ENCODE results near the gene SNTG2.

Gene SNTG2

GRCh38 chr2:1137913-1138391 lies 187.3 kb downstream of the SNTG2 start:
- no peak for DNase-seq

GRCh38 chr2:1140389-1141003 lies 189.8 kb downstream of the SNTG2 start:
- peak in 4 of 51 donors; percentile 4 to 32 (median 15) for DNase-seq

- no peak for DNase-seq
Observed at GRCh38 chr2:1141079-1141478, 190.4 kb downstream of the SNTG2 start.

GRCh38 chr2:1143129-1143528 lies 192.5 kb downstream of the SNTG2 start:
- no peak for DNase-seq

- no peak for DNase-seq
Observed at GRCh38 chr2:1147873-1148612, 197.4 kb downstream of the SNTG2 start.

GRCh38 chr2:1150724-1151511 lies 200.3 kb downstream of the SNTG2 start:
- no peak for DNase-seq

- DNase-seq: no peak
Observed at GRCh38 chr2:1152375-1152774, 201.7 kb downstream of the SNTG2 start.

GRCh38 chr2:1153920-1154319 lies 203.3 kb downstream of the SNTG2 start:
- DNase-seq: no peak

GRCh38 chr2:1154710-1155594 lies 204.3 kb downstream of the SNTG2 start:
- DNase-seq: no peak

GRCh38 chr2:1156059-1156458 lies 205.4 kb downstream of the SNTG2 start:
- DNase-seq: no peak

GRCh38 chr2:1156531-1156930 lies 205.9 kb downstream of the SNTG2 start:
- no peak for DNase-seq

- DNase-seq: no peak
Observed at GRCh38 chr2:1157107-1157506, 206.5 kb downstream of the SNTG2 start.

- no peak for DNase-seq
Observed at GRCh38 chr2:1159013-1159412, 208.4 kb downstream of the SNTG2 start.

- no peak for DNase-seq
Observed at GRCh38 chr2:1162246-1162645, 211.6 kb downstream of the SNTG2 start.

GRCh38 chr2:1162768-1163584 lies 212.3 kb downstream of the SNTG2 start:
- DNase-seq: no peak

- no peak for DNase-seq
Observed at GRCh38 chr2:1166976-1167375, 216.3 kb downstream of the SNTG2 start.

GRCh38 chr2:1168846-1169245 lies 218.2 kb downstream of the SNTG2 start:
- DNase-seq: no peak

- DNase-seq: no peak
Observed at GRCh38 chr2:1169291-1169949, 218.8 kb downstream of the SNTG2 start.

GRCh38 chr2:1170241-1170640 lies 219.6 kb downstream of the SNTG2 start:
- DNase-seq: no peak

GRCh38 chr2:1170711-1171110 lies 220.1 kb downstream of the SNTG2 start:
- no peak for DNase-seq
